Kidney (tissue), 14 donors: ENCODE results near the gene SOX5. TPM values are rescaled to one million over a fixed set of nuclear protein-coding genes. Genes with fewer than 3 reads are reported as not detected.

Experiments used
- DNase-seq, 5 donors: peaks; one replicate each; pipeline ENCODE4 v3.0.0-alpha.2; 2013 to 2020
- FAIRE-seq: peaks from 2 replicates; lab custom pipeline; 2012; peaks lifted over from hg19 to GRCh38; lab: Jason Lieb, UNC
- H3K27ac ChIP-seq, 2 donors: one replicate each; pipeline ENCODE4 v1.7.0; 2013; ENCODE audit warnings: low read depth in 2 of 2, low read length in 2 of 2, inconsistent platforms in 1 of 2
- H3K27me3 ChIP-seq: one replicate; pipeline ENCODE4 v1.7.1; 2013; ENCODE audit warnings: low read length, inconsistent platforms; ENCODE audit not compliant: control insufficient read depth, insufficient read depth
- H3K36me3 ChIP-seq, 3 donors: one replicate each; pipeline versions ENCODE4 v1.7.0 to v1.7.1; 2013; ENCODE audit warnings: low read length in 3 of 3, control low read depth in 1 of 3, inconsistent platforms in 1 of 3; ENCODE audit not compliant: insufficient read depth in 3 of 3, control insufficient read depth in 2 of 3
- H3K4me1 ChIP-seq, 3 donors: one replicate each; pipeline versions ENCODE4 v1.7.0 to v1.7.1; 2013; ENCODE audit warnings: low read length in 3 of 3, inconsistent platforms in 1 of 3, low read depth in 1 of 3; ENCODE audit not compliant: control insufficient read depth in 2 of 3, insufficient read depth in 2 of 3
- H3K4me3 ChIP-seq, 3 donors: one replicate each; pipeline versions ENCODE4 v1.7.0 to v1.8.1; 2013; ENCODE audit warnings: low read length in 3 of 3, control low read depth in 1 of 3, inconsistent platforms in 1 of 3
- H3K9ac ChIP-seq, 3 donors: one replicate each; pipeline versions ENCODE4 v1.7.0 to v1.7.1; 2013; ENCODE audit warnings: low read length in 3 of 3, control low read depth in 1 of 3, inconsistent platforms in 1 of 3
- H3K9me3 ChIP-seq, 3 donors: one replicate each; pipeline versions ENCODE4 v1.7.0 to v1.7.1; 2013; ENCODE audit warnings: low read length in 3 of 3, control low read depth in 1 of 3, inconsistent platforms in 1 of 3; ENCODE audit not compliant: control insufficient read depth in 2 of 3, insufficient read depth in 1 of 3
- intact Hi-C: fragments of 100-400 bp; cut with DNase I; formaldehyde crosslinking; loops from one replicate; pipeline ENCODE4 v1.11.1; 2022
- polyA plus RNA-seq: library from polyadenylated mRNA; stranded (reverse); fragments of 350-450 nt; fragmentation: Illumina TruSeq; extraction: RNeasy Lipid Tissue Mini Kit (QIAGEN cat#74804); gene quantifications from one replicate; pipeline ENCODE4 v1.2.3, GENCODE V29; 2014; ENCODE audit warnings: low read depth, low replicate concordance; ENCODE audit not compliant: insufficient read depth
- total RNA-seq: library from RNA; stranded (reverse); fragmentation: NEBNext Ultra II Directional; extraction: Animal tissue kit (Norgen Biotek cat#: 25700); gene quantifications from one replicate; pipeline ENCODE4 v1.2.1, GENCODE V29; 2021
- TF ChIP-seq, protein P1 (sequence below): IDR thresholded peaks from 3 replicates; pipeline ENCODE4 v1.5.1; 2012; ENCODE audit warnings: mild to moderate bottlenecking, moderate library complexity, borderline replicate concordance; ENCODE audit not compliant: insufficient read depth; ENCODE audit errors: extremely low read depth
- donor health status: control.
- donor health status: control.
- donor health status: control.
- donor health status: control.
- donor health status: control.
- donor health status: DM: yes; HTN: yes; CAD: no.
- donor health status: Normal renal cell carcinoma (clear cell type).

SOX5 gene
- total and polyA plus RNA-seq, 2 donors from 2014 or later: 0.54 to 10.8 TPM

- H3K9me3 ChIP-seq: no peaks in the 10 kb centered on the region
- H3K9ac ChIP-seq: no peak overlapping the region
- TF ChIP-seq, protein P1, sequence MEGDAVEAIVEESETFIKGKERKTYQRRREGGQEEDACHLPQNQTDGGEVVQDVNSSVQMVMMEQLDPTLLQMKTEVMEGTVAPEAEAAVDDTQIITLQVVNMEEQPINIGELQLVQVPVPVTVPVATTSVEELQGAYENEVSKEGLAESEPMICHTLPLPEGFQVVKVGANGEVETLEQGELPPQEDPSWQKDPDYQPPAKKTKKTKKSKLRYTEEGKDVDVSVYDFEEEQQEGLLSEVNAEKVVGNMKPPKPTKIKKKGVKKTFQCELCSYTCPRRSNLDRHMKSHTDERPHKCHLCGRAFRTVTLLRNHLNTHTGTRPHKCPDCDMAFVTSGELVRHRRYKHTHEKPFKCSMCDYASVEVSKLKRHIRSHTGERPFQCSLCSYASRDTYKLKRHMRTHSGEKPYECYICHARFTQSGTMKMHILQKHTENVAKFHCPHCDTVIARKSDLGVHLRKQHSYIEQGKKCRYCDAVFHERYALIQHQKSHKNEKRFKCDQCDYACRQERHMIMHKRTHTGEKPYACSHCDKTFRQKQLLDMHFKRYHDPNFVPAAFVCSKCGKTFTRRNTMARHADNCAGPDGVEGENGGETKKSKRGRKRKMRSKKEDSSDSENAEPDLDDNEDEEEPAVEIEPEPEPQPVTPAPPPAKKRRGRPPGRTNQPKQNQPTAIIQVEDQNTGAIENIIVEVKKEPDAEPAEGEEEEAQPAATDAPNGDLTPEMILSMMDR: no peak
- DNase-seq (no peak), FAIRE-seq (no peak)
- H3K27me3 ChIP-seq: no peaks in the 10 kb centered on the region
- no peaks in the 10 kb centered on the region for H3K4me1 ChIP-seq
- intact Hi-C loops: no loop called here
- no peak overlapping the region for H3K4me3 ChIP-seq
- H3K36me3 ChIP-seq: no peaks in the 10 kb centered on the region
- H3K27ac ChIP-seq: no peak overlapping the region
Measured at GRCh38 chr12:23674064-23674463, 275.4 kb downstream of the SOX5 start.

DNA sequence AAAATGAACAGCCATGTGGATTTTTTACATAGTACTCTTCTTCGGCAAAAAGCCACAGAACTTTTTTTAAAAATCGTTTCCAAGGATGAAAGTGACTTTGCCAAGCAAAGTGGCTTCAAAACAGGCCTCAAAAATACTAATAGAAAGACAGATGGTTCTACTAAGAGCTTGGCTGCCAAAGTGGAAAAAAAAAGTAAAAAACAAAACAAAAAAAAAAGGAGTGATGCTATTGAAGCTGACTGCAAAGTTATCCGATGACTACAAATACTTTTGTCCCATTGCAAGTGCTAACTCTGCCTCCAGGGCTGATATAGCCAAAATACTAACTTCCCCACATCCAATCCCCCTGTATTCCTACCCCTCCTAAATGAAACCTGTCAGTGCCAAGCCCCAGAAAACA, 277.6 kb downstream of the SOX5 start:
- FAIRE-seq (no peak), DNase-seq (no peak)
- H3K27ac ChIP-seq: no peak overlapping the region
- H3K27me3 ChIP-seq: no peaks in the 10 kb centered on the region
- no peaks in the 10 kb centered on the region for H3K4me1 ChIP-seq
- no peak overlapping the region for H3K9ac ChIP-seq
- TF ChIP-seq, protein P1: no peak
- H3K36me3 ChIP-seq: no peaks in the 10 kb centered on the region
- intact Hi-C loops: no loop called here
- H3K9me3 ChIP-seq: no peaks in the 10 kb centered on the region
- no peak overlapping the region for H3K4me3 ChIP-seq

GRCh38 chr12:23670684-23671083, 278.8 kb downstream of the SOX5 start:
- Histone ChIP-seq H3K4me1 (no peaks in the 10 kb centered on the region), H3K27ac (no peak overlapping the region), H3K9me3 (no peaks in the 10 kb centered on the region), H3K36me3 (no peaks in the 10 kb centered on the region), H3K9ac (no peak overlapping the region), H3K4me3 (no peak overlapping the region), H3K27me3 (no peaks in the 10 kb centered on the region)
- DNase-seq (no peak), FAIRE-seq (no peak)
- TF ChIP-seq, protein P1: no peak
- intact Hi-C loops: no loop called here

- Histone ChIP-seq H3K4me1 (no peaks in the 10 kb centered on the region), H3K9ac (no peak overlapping the region), H3K4me3 (no peak overlapping the region), H3K27ac (no peak overlapping the region), H3K27me3 (no peaks in the 10 kb centered on the region), H3K36me3 (no peaks in the 10 kb centered on the region), H3K9me3 (no peaks in the 10 kb centered on the region)
- intact Hi-C loops: no loop called here
- TF ChIP-seq, protein P1: no peak
- FAIRE-seq: no peak
- no peak for DNase-seq
Measured at GRCh38 chr12:23669691-23670090, 279.8 kb downstream of the SOX5 start.
